NB4 (cell line): ENCODE data around the gene ZNF629.

ENCODE experiments used
- DNase-seq: peaks from one replicate; pipeline ENCODE4 v3.0.0; 2010; ENCODE audit warnings: low read depth
- H3K4me3 ChIP-seq: one replicate; pipeline ENCODE4 v1.5.1; 2011; ENCODE audit warnings: mild to moderate bottlenecking, low read depth, low read length, moderate library complexity
- CTCF ChIP-seq: IDR thresholded peaks from one replicate; pipeline ENCODE4 v1.5.1; 2012; ENCODE audit warnings: low read depth, low read length
- MAX ChIP-seq: IDR thresholded peaks from 2 replicates; pipeline ENCODE4 v1.6.1; 2011; ENCODE audit warnings: low read depth, low read length
- MYC ChIP-seq: IDR thresholded peaks from 2 replicates; pipeline ENCODE4 v1.6.1; 2011; ENCODE audit warnings: low read depth, low read length
- POLR2A ChIP-seq: IDR thresholded peaks from 2 replicates; pipeline ENCODE4 v1.6.1; 2011; ENCODE audit warnings: mild to moderate bottlenecking; ENCODE audit not compliant: insufficient read length; ENCODE audit errors: extremely low read depth

The ZNF629 gene

DNA sequence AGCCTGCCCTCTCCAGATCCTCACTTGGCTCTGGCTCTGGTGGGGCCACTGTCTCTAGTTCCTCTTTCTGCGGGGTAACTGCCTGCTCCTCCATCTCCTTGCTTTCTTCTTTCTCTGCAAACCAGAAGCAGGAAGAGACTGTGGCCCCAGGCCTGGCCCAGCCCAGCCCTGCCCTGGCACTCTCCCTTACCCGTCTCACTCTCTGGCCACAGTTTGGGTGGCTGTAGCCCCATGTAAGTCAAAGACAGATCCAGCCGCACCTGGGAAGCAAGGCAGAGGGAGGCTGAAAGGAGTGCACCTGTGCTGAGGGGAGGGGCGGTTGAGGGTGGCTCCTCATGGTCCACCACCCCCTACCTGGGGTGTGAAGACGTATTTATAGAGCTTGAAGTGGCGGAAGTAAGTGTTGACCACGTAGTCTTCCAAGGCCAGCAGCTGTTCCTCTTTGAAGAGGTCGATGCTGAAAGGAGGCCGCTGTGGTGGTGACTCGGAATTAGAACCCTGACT is 28.0 kb downstream of the ZNF629 start:
- TF ChIP-seq CTCF (no peak), POLR2A (peak; percentile 32), MYC (no peak), MAX (no peak; the same call in none of the 2 replicates)
- peak; percentile 89 for DNase-seq
- peak overlapping the region; percentile 94 for H3K4me3 ChIP-seq

DNA sequence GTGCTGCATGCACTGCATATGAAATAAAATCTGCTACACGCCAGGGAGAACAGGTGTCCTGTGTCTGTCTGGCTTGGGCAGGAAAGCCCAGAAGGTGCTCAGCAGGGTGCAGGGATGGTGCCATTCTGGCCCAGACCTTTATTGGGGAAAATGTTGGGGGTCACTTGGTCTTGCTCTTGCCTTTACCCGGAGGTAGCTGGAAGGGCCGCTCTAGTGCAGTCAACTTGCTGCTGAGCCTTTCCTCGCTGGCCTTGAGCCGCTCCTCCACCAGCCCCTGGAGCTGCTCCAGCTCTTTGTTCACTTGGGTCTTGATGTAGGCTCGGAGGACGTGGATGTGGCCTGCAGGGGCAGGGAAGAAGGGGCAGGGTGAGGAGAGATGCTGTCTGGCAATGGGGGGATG is 29.7 kb downstream of the ZNF629 start:
- no peak for TF ChIP-seq CTCF
- no peak for TF ChIP-seq MYC
- no peak for TF ChIP-seq POLR2A
- H3K4me3 ChIP-seq, result no peak overlapping the region
- DNase-seq, result no peak

- TF ChIP-seq CTCF (no peak), MYC (no peak), POLR2A (no peak), MAX (no peak)
- no peak overlapping the region for H3K4me3 ChIP-seq
- DNase-seq, result no peak
These were observed 30.3 kb downstream of the ZNF629 start for GRCh38 chr16:30756781-30757100.

GRCh38 chr16:30755955-30756780 is 30.8 kb downstream of the ZNF629 start:
- TF ChIP-seq MYC (no peak), POLR2A (no peak), MAX (no peak), CTCF (no peak)
- DNase-seq, result no peak
- no peak overlapping the region for H3K4me3 ChIP-seq

DNA sequence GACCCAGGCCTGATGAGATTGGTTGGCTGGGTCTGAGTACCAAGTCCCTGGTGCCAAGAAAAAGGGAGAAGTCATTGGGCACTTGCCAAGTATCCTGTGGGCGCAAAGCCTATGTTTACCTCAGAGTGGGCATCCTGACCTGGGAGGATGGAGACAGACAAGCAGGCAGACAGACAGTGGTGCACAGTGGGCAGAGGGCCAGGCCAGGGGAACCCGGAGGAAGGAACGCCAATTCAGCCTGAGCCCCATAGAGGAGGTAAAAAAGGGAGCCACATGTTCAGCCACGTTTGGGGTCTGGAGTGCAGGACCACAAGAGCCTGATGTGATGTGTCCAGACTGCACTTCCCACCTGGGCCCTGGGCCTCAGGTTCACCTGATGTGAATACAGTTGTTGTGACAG is 33.4 kb downstream of the ZNF629 start:
- no peak for TF ChIP-seq MYC
- TF ChIP-seq CTCF, result no peak
- TF ChIP-seq MAX, result no peak
- no peak for DNase-seq
- H3K4me3 ChIP-seq, result no peak overlapping the region
